ENCODE measurements around the gene SDHAF4.
A peak's percentile ranks its signal among the peaks of the same experiment; 100 is the strongest.
"Not testable (repeated sequence)": the region's sequence is repeated elsewhere in the genome, so short reads cannot be mapped to it uniquely, and the experiment has no call there.

Gene SDHAF4

DNA sequence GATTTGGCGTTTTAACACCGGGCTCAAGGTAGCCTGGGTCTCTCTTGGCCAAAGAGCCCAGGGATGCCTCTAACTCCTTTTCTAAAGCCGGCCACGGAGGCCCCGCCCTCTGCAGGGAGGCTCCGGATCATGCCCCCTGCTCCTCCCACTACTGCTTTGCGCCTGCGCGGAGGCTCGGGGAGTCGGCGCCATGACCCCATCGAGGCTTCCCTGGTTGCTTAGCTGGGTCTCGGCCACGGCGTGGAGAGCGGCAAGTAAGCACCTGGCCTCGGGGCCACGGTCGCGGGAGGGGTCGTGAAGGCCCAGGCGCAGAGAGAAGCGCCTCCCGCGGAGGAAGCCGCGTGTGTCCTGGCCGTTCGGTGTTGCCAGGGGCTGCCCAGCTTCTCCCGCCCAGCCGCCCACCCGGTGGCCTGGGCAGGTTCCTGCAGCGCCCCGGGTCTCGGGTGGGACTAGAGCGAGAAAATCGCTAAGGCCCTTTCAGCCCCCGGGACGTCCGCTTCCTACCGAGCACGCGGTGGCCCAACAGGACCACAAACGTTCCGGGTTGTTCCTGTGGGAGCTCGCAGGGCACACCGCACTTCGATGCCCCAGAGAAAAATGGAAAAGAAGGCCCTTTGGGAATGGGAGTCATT is at the start of gene SDHAF4:
Gene SDHAF4, plus strand, starts transcription at position 180 of the 632 bp plus-strand sequence. Its CDS starts 11 bp downstream, at position 191.
- H3K4me3 ChIP-seq (ENCODE audit: low read depth, low read length): peak within 1 kb of the TSS; percentile 87
- peak; percentile 51 for DNase-seq (ENCODE audit: low read depth)

DNA sequence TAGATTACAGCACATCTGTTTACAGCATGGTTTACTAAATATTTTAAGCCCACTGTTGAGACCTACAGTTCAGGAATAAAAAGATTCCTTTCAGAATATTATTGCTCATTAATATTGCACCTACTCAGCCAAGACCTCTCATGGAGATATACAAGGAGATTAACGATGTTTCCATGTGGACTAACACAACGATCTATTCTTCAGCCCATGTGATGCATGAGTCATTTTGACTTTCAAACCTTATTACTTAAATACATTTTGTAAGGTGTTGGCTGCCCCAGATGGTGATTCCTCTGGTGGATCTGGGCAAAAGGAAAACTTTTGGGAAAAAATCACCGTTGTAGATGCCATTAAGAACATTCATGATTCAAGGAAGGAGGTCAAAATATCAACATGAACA is 48.0 kb upstream of the SDHAF4 start:
- H3K4me3 ChIP-seq (ENCODE audit: low read depth, low read length): no peak overlapping the region
- no peak for DNase-seq (ENCODE audit: low read depth)

DNA sequence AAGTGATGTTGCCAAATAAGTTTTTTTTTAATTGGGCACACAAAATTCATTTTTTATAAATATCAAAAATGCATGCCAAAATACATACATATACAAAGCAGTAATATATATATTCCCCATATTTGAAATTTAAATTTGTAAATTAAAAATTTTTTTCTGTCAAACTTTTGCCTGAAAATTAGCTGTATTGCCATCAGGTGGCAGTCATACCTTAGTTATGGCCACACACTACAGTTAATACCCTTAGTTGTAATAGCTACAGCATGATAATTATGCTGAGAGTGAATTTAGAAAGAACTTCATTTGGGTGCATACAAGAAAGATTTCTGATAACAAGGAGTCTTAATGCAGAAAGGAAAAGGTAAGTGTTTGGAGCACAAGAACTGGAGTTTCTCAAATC is 46.2 kb upstream of the SDHAF4 start:
- no peak for DNase-seq (ENCODE audit: low read depth)
- H3K4me3 ChIP-seq (ENCODE audit: low read depth, low read length): no peak overlapping the region

DNA sequence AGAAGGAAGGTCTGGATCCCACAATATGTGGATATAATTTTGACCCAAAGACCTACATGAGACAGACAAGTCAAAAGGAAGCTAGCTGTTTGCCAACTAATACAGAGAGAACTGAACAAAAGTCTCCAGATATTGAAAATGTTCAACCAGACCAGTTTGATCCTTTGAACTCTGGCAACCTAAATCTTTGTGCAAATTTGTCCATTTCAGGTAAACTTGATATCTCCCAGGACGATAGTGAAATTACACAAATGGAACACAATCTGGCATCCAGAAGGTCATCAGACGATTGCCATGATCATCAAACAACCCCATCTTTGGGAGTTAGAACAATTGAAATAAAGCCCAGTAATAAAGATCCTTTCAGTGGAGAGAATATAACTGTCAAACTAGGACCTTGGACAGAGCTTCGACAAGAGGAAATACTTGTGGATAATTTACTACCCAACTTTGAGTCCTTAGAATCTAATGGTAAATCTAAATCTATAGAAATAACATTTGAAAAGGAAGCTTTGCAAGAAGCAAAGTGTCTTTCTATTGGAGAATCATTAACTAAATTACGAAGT is 41.9 kb upstream of the SDHAF4 start:
- H3K4me3 ChIP-seq (ENCODE audit: low read depth, low read length): no peak overlapping the region
- no peak for DNase-seq (ENCODE audit: low read depth)

DNA sequence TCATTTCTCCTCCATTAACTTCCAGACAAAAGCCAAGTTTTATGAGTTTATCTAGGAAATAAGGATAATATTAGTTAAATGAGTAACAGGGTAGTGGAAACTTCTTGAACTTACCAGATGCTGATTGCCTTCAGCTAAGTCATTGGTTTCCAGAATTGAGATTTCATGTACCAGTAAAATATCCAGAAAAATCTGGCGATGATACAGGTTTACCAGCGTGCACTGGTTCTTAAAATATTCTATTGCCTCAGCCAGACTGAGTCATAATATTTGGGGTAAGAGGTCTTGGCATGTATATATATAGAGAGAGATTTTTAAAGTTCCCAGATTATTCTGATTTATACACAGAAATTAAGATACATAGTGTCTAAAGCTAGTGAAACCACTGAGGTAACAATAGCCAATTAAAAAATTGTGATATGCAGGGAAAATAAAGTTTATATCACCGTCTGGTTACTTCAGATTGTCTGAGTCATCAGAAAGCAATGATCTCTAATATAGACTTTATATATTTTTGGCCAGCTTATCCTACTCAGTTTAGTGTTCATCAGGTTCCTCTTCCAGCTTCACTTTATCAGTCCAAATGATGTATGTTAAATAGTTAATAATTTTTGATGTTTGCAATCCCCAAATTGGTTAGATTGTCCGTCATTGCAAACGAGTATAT is 39.5 kb upstream of the SDHAF4 start:
- peak; percentile 12 for DNase-seq (ENCODE audit: low read depth)
- H3K4me3 ChIP-seq (ENCODE audit: low read depth, low read length): no peak overlapping the region

DNA sequence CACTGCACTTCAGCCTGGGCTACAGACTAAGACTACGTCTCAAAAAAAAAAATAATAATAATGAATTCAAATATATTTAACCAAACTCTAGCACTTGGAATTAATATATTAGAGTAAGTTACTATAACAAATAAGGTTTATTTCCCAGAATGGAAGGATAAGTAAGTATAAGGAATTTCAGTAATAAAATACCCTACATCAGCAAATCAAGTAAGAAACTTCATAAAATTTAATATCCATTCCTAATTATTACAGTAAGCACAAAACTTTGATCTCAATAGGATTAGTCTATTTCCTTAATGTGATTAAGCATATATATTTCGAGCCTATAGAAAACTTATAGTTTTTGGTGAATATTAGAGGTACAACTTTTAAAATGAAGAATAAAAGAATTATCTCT is 36.7 kb upstream of the SDHAF4 start:
- no peak for DNase-seq (ENCODE audit: low read depth)
- no peak overlapping the region for H3K4me3 ChIP-seq (ENCODE audit: low read depth, low read length)

DNA sequence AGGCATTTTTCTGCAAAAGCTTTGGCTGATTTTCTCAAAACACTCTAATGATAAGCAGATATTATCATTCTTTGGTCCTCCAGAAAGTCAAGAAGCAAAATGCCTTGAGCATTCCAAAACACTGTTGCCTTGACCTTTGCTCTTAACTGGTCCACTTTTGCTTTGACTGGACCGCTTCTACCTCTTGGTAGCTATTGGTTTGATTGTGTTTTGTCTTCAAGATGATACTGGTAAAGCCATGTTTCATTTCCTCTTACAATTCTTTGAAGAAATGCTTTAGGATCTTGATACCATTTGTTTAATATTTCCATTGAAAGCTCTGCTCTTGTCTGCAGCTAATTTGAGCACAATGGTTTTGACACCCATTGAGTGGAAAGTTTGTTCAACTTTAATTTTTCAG is 35.6 kb upstream of the SDHAF4 start:
- DNase-seq (ENCODE audit: low read depth): no peak
- H3K4me3 ChIP-seq (ENCODE audit: low read depth, low read length): no peak overlapping the region

DNA sequence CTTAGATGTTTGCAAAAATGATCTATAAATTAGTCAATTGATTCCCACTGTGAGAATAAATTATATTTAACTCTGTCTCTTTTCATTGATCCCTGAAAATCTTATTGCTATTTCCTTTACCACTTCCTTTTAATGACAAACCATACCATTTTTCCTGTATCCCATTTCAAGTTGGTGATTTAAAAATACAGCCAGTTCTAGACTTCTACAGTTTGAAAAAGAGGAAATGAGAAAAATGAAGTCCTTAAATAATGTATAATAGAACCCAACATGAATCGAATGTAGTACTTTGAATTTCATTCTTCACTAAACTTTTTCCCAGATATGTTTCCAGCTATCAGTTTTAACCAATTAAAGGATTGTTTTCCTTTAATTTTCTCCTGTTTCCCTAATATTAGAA is 29.5 kb upstream of the SDHAF4 start:
- no peak overlapping the region for H3K4me3 ChIP-seq (ENCODE audit: low read depth, low read length)
- no peak for DNase-seq (ENCODE audit: low read depth)

DNA sequence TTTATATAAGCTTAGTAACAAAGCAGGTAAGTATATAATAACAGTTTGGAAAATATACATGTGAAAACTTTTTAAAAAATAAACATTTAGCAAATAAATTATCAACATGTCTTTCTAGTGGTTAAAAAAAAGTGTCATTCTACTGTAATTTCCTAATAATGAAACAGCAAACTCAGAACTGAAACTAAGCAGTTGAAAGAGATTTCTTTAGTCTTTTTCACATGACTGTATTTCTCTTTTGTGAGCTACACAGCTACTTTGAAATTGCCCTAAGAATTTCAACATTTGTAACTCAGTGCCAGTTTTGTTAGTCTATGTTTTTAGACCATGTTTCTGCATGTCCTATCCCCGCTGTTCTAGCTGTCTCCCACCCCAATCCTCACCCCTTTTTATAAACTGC is 28.4 kb upstream of the SDHAF4 start:
- DNase-seq (ENCODE audit: low read depth): no peak
- H3K4me3 ChIP-seq (ENCODE audit: low read depth, low read length): no peak overlapping the region

DNA sequence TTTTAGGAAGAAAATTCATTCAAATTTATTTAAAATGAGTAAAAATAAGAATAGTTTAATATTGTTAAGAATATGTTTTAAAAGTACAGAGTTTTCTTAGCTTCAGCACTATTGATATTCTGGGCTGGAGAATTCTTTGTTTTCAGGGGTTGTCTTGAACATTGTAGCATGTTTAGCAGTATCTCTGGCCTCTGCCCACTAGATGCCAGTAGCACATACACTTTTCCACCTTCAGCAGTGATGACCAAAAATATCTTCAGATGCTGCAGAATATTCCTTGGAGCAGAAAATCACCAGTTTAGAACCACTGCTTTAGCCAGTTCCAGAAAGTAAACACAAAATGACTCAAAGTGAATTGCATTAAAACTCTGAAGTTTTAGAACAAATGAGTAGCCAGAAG is 19.4 kb upstream of the SDHAF4 start:
- no peak for DNase-seq (ENCODE audit: low read depth)
- no peak overlapping the region for H3K4me3 ChIP-seq (ENCODE audit: low read depth, low read length)

DNA sequence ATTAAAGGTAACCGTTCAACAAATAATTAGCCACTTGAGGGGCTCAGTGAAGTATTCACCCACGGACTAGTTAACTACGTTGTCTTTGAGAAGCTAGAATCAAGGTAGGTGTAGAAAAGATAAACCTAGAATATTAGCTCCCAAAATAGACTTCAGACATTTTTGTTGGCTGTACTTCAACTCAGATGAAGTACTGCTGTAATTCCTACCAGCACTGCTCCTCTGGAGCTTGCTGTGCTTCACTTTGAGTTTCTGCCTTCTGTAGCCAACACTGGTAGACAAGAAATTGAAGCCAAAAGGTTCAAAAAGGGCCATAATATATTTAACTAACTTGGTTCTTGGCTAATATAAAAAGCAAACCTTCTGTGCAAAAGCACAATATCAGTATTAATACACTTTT is 18.8 kb upstream of the SDHAF4 start:
- no peak overlapping the region for H3K4me3 ChIP-seq (ENCODE audit: low read depth, low read length)
- DNase-seq (ENCODE audit: low read depth): no peak

DNA sequence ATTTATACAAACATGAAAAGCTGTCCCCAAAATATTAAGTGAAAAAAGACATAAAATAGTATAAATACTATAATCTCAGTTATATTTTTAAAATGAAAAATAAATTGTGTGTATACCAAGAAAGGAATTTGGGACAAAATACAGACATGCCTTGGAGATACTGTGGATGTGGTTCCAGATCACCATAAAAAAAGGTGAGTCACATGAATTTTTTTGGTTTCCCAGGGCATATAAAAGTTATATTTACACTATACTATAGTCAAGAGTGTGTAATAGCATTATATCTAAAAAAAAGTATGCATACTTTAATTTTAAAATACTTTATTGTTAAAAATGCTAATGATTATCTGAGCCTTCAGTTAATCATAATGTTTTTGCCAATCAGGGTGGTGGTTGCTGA is 17.4 kb upstream of the SDHAF4 start:
- H3K4me3 ChIP-seq (ENCODE audit: low read depth, low read length): no peak overlapping the region
- DNase-seq (ENCODE audit: low read depth): no peak

DNA sequence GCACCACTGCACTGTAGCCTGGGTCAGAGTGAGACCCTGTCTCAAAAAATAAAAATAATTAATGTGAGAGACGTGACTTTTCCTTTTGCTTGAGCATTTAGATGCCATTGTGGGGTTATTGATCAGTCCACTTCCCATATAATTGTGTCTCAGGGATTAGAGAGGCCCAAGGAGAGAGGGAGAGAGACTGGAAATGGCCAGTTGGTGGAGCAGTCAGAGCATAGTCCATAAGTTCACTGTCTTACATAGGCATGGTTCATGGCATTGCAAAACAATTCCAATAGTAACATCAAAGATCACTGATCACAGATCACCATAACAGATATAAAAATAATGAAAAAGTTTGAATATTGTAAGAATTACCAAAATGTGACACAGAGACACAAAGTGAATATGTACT is 15.2 kb upstream of the SDHAF4 start:
- no peak overlapping the region for H3K4me3 ChIP-seq (ENCODE audit: low read depth, low read length)
- DNase-seq (ENCODE audit: low read depth): no peak

DNA sequence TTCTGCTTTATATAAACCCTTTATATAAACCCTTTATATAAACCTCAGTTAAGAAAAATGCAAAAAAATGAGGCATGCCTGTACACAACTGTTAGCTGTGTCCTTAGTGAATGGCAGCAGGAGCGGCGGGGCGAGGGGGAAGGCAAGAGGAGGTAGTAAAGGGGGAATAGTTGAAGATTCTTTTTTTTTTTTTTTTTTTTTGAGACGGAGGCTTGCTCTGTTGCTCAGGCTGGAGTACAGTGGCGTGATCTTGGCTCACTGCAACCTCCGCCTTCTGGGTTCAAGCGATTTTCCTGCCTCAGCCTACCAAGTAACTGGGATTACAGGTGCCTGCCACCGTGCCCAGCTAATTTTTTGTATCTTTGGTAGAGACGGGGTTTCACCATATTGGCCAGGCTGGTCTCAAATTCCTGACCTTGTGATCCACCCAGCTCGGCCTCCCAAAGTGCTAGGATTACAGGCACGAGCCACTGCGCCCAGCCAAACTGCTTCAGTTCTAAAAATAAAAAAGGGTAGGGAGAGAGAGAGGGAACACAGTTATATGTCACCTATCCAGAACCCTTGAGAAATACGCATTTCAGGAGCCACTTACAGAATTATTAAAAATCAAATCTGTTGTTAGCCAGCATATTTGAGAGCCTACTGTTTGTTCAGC is 14.3 kb upstream of the SDHAF4 start:
- not testable (repeated sequence) for H3K4me3 ChIP-seq (ENCODE audit: low read depth, low read length); DNase-seq (ENCODE audit: low read depth)

DNA sequence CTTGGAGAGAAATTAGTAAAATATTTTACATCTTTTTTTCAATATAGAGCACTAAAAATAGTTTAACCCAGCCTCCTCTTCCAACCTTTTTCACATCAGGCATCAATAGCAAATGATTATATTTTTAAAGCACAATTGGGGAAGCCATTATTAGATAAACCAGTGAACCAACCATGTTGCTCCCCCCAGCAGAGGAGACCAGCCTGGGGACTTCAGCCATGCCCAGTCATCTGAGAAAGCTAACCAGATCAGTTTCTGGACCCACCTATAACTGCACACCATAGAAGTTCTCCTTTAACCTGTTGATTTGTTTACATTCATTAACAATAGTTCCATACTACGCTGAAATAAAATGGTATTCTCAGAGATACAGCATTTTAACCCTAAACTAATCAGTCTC is 13.8 kb upstream of the SDHAF4 start:
- DNase-seq (ENCODE audit: low read depth): no peak
- no peak overlapping the region for H3K4me3 ChIP-seq (ENCODE audit: low read depth, low read length)

DNA sequence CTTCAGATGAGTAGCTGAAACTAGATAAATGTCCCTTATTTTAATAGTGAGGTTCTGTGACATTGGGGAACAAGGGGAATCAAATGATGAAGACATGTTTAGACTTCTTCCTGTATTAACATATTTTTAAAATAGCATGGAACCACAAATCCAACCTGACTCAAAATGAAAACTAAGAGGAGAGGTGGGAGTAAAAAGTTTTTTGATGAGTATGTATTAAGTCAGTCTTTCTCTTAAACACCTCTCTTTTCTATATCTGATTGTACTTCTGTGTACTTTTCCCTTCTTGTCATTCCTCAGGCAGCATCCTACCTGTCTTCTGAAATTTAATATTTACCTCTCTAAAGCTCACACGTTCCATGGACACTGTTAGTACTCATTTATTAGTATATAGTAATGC is 8.7 kb upstream of the SDHAF4 start:
- DNase-seq (ENCODE audit: low read depth): no peak
- H3K4me3 ChIP-seq (ENCODE audit: low read depth, low read length): no peak overlapping the region

DNA sequence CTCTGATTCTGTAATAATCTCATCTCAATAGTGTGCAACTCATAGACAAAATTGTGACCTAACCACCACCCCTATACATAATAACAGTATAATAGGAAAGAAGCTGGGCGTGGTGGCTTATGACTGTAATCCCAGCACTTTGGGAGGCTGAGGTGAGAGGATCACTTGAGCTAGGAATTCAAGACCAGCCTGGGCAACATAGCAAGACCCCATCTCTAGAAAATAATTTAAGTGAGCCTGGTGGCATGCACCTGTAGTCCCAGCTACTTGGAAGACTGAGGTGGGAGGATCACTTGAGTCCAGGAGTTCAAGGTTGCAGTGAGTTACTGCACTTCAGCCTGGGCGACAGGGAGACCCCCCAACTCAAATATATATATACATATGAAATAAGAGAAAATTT is 4.3 kb upstream of the SDHAF4 start:
- DNase-seq (ENCODE audit: low read depth): not testable (repeated sequence)

DNA sequence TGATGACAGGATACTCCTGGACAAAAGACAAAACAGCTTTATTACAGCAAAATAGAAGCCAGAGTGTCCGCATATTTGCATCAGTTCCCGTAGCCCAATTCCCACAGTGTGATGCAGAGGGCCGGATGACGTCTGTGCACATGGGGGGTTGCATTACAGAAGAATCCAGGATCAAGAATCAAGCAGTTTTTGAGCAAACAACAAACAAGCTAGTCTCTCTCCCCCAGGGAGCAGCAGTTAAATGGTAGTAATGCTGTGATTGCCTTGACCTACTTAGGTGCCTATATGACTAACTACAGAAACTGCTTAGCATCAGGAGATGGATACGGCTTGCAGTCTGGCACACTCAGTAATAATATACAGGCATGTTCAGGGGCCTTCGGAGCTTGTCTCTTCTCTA is 3.2 kb upstream of the SDHAF4 start:
- peak; percentile 79 for DNase-seq (ENCODE audit: low read depth)
- H3K4me3 ChIP-seq (ENCODE audit: low read depth, low read length): no peak overlapping the region

More for the DNA sequence above, 4.3 kb upstream of the SDHAF4 start:
- H3K4me3 ChIP-seq (ENCODE audit: low read depth, low read length): not testable (repeated sequence)

DNA sequence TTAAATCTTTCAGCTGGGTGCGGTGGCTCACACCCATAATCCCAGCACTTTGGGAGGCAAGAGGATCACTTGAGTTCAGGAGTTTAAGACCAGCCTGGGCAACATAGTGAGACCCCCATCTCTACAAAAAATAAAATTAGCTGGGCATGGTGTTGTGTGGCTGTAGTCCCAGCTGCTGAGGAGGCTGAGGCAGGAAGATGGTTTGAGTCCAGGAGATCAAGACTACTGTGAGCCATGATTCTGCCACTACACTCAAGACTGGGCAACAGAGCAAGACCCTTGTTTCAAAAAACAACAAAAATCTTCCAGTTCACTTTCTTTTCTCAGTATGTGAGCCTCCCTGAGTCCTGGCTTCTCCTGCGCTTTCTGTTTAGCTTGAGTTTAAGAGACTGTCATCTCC is 7.9 kb downstream of the SDHAF4 start:
- DNase-seq (ENCODE audit: low read depth): no peak
- H3K4me3 ChIP-seq (ENCODE audit: low read depth, low read length): no peak overlapping the region

DNA sequence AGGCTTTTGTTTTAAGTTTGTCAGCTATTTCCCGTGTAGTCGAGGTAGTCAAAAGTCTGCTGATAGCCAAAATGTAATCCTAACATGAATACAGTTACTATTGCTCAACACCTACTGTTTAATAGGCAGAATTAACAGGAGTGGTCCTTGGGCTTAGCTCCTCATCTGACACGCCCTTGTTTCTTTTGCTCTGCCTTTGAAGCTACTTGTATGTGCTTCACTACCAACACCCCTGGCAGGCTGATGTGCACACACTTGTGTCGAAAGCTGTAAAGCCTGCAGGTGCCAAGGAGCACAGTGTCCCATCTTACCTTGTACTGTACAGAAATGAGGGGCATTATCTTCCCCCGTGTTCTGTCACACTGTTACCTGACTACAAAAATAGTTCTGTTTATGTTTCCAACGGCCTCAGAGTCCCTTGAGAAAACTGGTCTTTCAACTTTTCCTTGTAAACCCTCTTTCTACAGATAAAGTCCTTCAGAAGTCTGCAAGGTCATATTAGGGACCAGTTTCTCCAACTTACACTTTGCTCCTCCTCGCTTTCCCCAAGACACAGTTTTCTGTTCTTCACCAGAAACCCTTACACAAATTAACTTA is 9.3 kb downstream of the SDHAF4 start:
- H3K4me3 ChIP-seq (ENCODE audit: low read depth, low read length): no peak overlapping the region
- DNase-seq (ENCODE audit: low read depth): no peak

Measured in skeletal muscle cell (primary cell).